ENCODE results near the gene SYMPK.

The SYMPK gene

DNA sequence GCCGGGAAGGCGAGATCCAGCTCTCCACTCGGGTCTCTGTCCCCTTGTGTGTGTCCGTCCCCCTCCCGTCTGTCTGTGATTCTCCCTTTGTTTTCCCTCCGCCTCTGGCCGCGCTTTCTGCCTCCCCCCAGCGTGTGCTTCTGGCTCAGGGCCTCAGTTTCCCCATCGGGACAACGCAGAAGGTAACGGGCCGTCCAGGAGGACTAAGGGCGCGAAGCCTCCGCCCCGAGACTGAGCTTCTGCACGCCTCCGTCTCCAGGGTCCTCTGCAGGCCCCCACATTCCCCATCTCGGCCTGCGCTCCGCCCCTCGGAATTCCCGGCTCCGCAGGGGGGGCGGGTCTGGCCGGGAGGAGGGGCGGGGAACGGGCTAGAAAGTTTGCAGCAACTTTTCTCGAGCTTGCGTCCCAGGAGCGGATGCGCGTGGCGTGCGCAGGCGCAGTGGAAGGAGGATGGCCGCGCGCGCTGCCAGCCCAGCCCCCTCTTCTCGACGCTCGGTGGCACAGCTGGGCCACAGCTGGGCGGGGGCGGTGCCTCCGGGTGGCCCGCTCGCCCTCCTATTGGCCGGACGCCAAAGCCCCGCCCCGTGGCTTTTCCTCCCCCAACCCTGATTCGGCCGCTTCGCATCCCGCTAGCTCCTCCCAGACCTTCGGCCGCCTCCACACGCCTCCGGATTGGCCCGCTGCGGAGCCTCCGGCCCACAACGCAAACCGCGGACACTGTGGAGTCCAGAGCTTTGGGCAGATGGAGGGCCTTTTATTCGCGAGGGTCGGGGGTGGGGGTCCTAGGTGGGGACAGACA lies 93.8 kb downstream of the SYMPK start, which contains the start of gene SIX5 (continued):
- TF ChIP-seq ZNF138 (tag by site-specific recombination; IDR thresholded peaks at IDR 0.05; ENCODE audit: borderline replicate concordance) = no peak
- TF ChIP-seq ZNF830 (tag by site-specific recombination; IDR thresholded peaks at IDR 0.05; ENCODE audit: low read depth) = no peak
- TF ChIP-seq MZF1 (tag by site-specific recombination; IDR thresholded peaks at IDR 0.05; ENCODE audit: borderline replicate concordance) = no peak; the same call in 1 of the 2 replicates
- no peak for TF ChIP-seq TCF7L2 (IDR thresholded peaks at IDR 0.05; ENCODE audit: borderline replicate concordance, low read depth, low read length)
- peak; percentile 67 for TF ChIP-seq ZIC2 (tag by site-specific recombination; IDR thresholded peaks at IDR 0.05)
- TF ChIP-seq ZNF202 (tag by site-specific recombination; IDR thresholded peaks at IDR 0.05; ENCODE audit: borderline replicate concordance) = no peak
- no peak for TF ChIP-seq ZNF555 (tag by site-specific recombination; conservative IDR thresholded peaks at IDR 0.05)
- TF ChIP-seq, protein P1, sequence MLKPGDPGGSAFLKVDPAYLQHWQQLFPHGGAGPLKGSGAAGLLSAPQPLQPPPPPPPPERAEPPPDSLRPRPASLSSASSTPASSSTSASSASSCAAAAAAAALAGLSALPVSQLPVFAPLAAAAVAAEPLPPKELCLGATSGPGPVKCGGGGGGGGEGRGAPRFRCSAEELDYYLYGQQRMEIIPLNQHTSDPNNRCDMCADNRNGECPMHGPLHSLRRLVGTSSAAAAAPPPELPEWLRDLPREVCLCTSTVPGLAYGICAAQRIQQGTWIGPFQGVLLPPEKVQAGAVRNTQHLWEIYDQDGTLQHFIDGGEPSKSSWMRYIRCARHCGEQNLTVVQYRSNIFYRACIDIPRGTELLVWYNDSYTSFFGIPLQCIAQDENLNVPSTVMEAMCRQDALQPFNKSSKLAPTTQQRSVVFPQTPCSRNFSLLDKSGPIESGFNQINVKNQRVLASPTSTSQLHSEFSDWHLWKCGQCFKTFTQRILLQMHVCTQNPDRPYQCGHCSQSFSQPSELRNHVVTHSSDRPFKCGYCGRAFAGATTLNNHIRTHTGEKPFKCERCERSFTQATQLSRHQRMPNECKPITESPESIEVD (tag by site-specific recombination; IDR thresholded peaks at IDR 0.05) = no peak
- TF ChIP-seq ZNF664 (tag by site-specific recombination; IDR thresholded peaks at IDR 0.05) = 0 out of 2 replicates have a peak, but pooled peaks have one; percentile 25
- peak; percentile 77; the same call in 1 of the 2 replicates for TF ChIP-seq OVOL3 (tag by site-specific recombination; IDR thresholded peaks at IDR 0.05)
- no peak for TF ChIP-seq ZNF518A (tag by site-specific recombination; conservative IDR thresholded peaks at IDR 0.05; ENCODE audit: low read depth)
- TF ChIP-seq ZNF148 (tag by site-specific recombination; IDR thresholded peaks at IDR 0.05; ENCODE audit: borderline replicate concordance) = no peak
- no peak for TF ChIP-seq ZNF211 (tag by site-specific recombination; IDR thresholded peaks at IDR 0.05; ENCODE audit: low read depth)
- TF ChIP-seq ZNF433 (tag by site-specific recombination; IDR thresholded peaks at IDR 0.05; ENCODE audit: low read depth) = no peak
- TF ChIP-seq YY2 (tag by site-specific recombination; IDR thresholded peaks at IDR 0.05) = no peak
- 0 out of 2 replicates have a peak, but pooled peaks have one; percentile 68 for TF ChIP-seq ZNF175 (tag by site-specific recombination; IDR thresholded peaks at IDR 0.05)
- no peak for TF ChIP-seq ZNF621 (tag by site-specific recombination; IDR thresholded peaks at IDR 0.05)
- peak; percentile 87 for TF ChIP-seq KLF16 (tag by site-specific recombination; IDR thresholded peaks at IDR 0.05)

All from HEK293 (cell line).